Measurements from ENCODE around the gene URGCP.
A peak's percentile ranks its signal among the peaks of the same experiment; 100 is the strongest.
"Not testable (repeated sequence)": the region's sequence is repeated elsewhere in the genome, so short reads cannot be mapped to it uniquely, and the experiment has no call there.

URGCP gene

DNA sequence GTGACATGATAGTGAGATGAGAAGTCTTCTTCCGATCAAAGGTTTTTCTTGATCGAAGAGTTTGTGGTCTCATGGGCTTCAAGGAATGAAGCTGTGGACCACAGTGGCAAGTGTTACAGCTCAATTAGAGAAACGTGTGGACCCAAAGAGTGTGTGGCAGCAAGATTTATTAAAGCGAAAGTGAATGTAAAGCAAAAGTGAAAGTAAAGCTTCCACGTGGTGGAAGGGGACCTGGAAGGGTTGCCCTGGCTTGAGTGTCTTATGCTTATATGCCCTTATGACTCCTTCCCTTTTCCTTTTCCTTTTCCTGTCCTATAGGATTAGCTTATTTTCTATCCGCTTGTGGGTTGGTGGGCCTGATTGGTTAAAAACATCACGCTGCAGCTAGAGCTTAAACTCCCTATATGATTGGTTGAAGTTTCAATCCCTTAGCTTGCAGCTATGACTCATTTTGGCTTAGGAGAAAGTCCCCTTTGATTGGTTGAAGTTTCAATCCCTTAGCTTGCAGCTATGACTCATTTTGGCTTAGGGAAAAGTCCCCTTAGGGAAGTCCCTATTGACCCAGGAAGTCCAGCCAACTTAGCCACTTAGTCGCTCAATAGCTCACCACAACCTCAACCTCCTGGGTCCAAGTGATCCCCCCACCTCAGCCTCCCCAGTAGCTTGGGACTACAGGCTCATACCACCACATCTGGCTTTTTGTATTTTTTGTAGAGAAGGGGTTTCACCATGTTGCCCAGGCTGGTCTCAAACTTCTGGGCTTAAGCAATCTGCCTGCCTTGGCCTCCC lies 71.7 kb downstream of the URGCP start:
- peak; percentile 11 for DNase-seq (ENCODE audit: low spot score)

DNA sequence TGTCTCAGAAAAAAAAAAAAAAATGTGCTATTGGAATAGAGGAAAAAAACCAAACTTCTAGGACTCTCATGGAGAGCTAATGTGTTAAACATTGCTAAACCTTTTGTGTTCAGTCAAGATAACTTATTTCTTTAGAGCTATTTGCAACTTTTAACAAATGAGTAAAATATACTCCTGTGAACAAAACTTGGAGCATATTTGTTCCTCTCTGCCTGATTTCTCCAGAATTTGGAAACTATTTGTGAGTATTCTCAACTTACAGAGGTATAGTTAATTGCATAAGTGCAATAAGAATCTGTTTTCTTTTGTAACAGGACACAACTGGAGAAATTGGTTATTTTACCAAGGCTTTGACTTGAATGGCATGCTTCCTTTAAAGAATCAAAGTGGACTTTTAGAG lies 75.5 kb downstream of the URGCP start:
- not testable (repeated sequence) for DNase-seq (ENCODE audit: low spot score)
